RKO (cell line): ENCODE data around the gene RBCK1.
"Not testable (repeated sequence)": the region's sequence is repeated elsewhere in the genome, so short reads cannot be mapped to it uniquely, and the experiment has no call there.

Experiments used
- DNase-seq: peaks from one replicate; pipeline ENCODE4 v3.0.0-alpha.2; 2016; ENCODE audit warnings: low spot score

Gene RBCK1

GRCh38 chr20:376089-376488 is 32.0 kb upstream of the RBCK1 start:
- no peak for DNase-seq

- no peak for DNase-seq
Measured at GRCh38 chr20:376750-377149, 31.3 kb upstream of the RBCK1 start.

GRCh38 chr20:377578-377977 is 30.5 kb upstream of the RBCK1 start:
- DNase-seq: not testable (repeated sequence)

GRCh38 chr20:378961-379336 is 29.1 kb upstream of the RBCK1 start:
- no peak for DNase-seq

GRCh38 chr20:380763-381580 is 27.1 kb upstream of the RBCK1 start:
- peak; percentile 87 for DNase-seq

GRCh38 chr20:381581-382290 is 26.4 kb upstream of the RBCK1 start:
- peak; percentile 84 for DNase-seq

- no peak for DNase-seq
Measured at GRCh38 chr20:382291-383115, 25.6 kb upstream of the RBCK1 start.

GRCh38 chr20:383889-384288 is 24.2 kb upstream of the RBCK1 start:
- no peak for DNase-seq

GRCh38 chr20:384723-385122 is 23.4 kb upstream of the RBCK1 start:
- no peak for DNase-seq

- DNase-seq: no peak
Measured at GRCh38 chr20:385448-385847, 22.7 kb upstream of the RBCK1 start.

GRCh38 chr20:386634-387033 is 21.5 kb upstream of the RBCK1 start:
- DNase-seq: not testable (repeated sequence)

- no peak for DNase-seq
Measured at GRCh38 chr20:387520-387919, 20.6 kb upstream of the RBCK1 start.

- no peak for DNase-seq
Measured at GRCh38 chr20:388034-388994, 19.8 kb upstream of the RBCK1 start.

- no peak for DNase-seq
Measured at GRCh38 chr20:389220-389619, 18.9 kb upstream of the RBCK1 start.

GRCh38 chr20:391041-391711 is 16.9 kb upstream of the RBCK1 start:
- DNase-seq: peak; percentile 55

GRCh38 chr20:393296-393695 is 14.8 kb upstream of the RBCK1 start:
- not testable (repeated sequence) for DNase-seq

- DNase-seq: no peak
Measured at GRCh38 chr20:396252-396618, 11.9 kb upstream of the RBCK1 start.

- no peak for DNase-seq
Measured at GRCh38 chr20:396619-397431, 11.3 kb upstream of the RBCK1 start.

GRCh38 chr20:397432-398237 is 10.5 kb upstream of the RBCK1 start:
- DNase-seq: no peak
